Sigmoid colon (tissue), 4 donors: ENCODE results near the gene PHKG2.

ENCODE experiments used
- POLR2A ChIP-seq, 2 donors: fragments of 450-650 bp; IDR thresholded peaks; one replicate each; pipeline ENCODE4 v1.6.1; 2016; ENCODE audit warnings: antibody characterized with exemption in 2 of 2, mild to moderate bottlenecking in 2 of 2, moderate library complexity in 2 of 2
- POLR2AphosphoS5 ChIP-seq, 4 donors: sonication (generic); formaldehyde crosslinking; IDR thresholded peaks; one replicate each; pipeline ENCODE4 v1.6.1; 2017; ENCODE audit warnings: antibody characterized with exemption in 4 of 4
- TF ChIP-seq, protein P1 (sequence below), 4 experiments: fragments of 450-650 bp in 3 of 4; fragments of 200-600 bp in 1 of 4; IDR thresholded peaks; one replicate each; pipeline ENCODE4 v1.5.1; 2016 to 2019; ENCODE audit warnings: antibody characterized with exemption in 4 of 4, mild to moderate bottlenecking in 3 of 4, moderate library complexity in 2 of 4

GRCh38 chr16:30721167-30721566 is 27.1 kb upstream of the PHKG2 start:
- no peak for TF ChIP-seq POLR2AphosphoS5 (IDR thresholded peaks at IDR 0.05)
- TF ChIP-seq, protein P1, sequence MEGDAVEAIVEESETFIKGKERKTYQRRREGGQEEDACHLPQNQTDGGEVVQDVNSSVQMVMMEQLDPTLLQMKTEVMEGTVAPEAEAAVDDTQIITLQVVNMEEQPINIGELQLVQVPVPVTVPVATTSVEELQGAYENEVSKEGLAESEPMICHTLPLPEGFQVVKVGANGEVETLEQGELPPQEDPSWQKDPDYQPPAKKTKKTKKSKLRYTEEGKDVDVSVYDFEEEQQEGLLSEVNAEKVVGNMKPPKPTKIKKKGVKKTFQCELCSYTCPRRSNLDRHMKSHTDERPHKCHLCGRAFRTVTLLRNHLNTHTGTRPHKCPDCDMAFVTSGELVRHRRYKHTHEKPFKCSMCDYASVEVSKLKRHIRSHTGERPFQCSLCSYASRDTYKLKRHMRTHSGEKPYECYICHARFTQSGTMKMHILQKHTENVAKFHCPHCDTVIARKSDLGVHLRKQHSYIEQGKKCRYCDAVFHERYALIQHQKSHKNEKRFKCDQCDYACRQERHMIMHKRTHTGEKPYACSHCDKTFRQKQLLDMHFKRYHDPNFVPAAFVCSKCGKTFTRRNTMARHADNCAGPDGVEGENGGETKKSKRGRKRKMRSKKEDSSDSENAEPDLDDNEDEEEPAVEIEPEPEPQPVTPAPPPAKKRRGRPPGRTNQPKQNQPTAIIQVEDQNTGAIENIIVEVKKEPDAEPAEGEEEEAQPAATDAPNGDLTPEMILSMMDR (IDR thresholded peaks at IDR 0.05), result no peak
- TF ChIP-seq POLR2A (IDR thresholded peaks at IDR 0.05), result no peak
